Measurements from ENCODE around the gene LRRTM4.

The LRRTM4 gene

DNA sequence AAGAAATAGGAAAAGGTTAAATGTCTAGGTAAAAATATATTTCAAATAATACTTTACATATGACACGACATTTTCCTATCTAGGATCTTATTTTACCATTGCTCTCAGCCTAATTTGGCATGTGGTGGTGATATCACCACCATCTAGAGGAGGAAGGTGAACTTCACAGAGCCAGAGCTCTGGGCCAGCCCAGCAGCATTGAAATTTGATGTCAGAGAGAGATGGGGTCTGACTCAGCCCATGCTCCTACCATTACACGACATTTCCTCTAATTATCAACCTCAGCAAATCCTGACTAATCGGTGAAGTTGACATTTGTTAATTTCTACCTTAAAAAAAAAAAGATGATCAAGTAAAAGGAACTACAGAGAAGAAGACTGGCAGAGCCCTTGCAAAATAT is 42.3 kb downstream of the LRRTM4 start:
- TF ChIP-seq, protein P1, sequence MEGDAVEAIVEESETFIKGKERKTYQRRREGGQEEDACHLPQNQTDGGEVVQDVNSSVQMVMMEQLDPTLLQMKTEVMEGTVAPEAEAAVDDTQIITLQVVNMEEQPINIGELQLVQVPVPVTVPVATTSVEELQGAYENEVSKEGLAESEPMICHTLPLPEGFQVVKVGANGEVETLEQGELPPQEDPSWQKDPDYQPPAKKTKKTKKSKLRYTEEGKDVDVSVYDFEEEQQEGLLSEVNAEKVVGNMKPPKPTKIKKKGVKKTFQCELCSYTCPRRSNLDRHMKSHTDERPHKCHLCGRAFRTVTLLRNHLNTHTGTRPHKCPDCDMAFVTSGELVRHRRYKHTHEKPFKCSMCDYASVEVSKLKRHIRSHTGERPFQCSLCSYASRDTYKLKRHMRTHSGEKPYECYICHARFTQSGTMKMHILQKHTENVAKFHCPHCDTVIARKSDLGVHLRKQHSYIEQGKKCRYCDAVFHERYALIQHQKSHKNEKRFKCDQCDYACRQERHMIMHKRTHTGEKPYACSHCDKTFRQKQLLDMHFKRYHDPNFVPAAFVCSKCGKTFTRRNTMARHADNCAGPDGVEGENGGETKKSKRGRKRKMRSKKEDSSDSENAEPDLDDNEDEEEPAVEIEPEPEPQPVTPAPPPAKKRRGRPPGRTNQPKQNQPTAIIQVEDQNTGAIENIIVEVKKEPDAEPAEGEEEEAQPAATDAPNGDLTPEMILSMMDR (conservative IDR thresholded peaks at IDR 0.05; ENCODE audit: low read depth, low read length) = no peak
- DNase-seq (ENCODE audit: low read depth) = no peak
- H3K4me3 ChIP-seq (ENCODE audit: low read depth, low read length) = no peak overlapping the region

DNA sequence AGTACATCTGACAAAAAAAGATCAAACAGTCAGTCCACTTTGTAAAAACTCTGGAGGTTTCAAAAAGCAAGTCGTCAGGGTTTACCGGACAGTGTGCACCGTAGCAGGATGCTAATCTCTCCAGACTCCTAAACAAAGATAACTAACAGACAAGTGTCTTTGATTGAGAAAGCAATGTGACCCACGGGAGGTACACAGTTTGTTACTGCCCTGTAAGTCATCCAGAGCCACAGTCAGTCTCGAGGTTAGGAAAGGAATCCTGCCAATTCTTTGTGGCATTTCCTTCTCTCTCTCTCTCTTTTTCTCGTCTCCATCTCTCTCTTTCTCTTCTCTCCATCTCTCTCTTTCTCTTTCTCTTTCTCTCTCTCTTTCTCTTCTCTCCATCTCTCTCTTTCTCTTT is 42.8 kb downstream of the LRRTM4 start:
- TF ChIP-seq, protein P1 (conservative IDR thresholded peaks at IDR 0.05; ENCODE audit: low read depth, low read length) = no peak
- no peak for DNase-seq (ENCODE audit: low read depth)
- H3K4me3 ChIP-seq (ENCODE audit: low read depth, low read length) = no peak overlapping the region

DNA sequence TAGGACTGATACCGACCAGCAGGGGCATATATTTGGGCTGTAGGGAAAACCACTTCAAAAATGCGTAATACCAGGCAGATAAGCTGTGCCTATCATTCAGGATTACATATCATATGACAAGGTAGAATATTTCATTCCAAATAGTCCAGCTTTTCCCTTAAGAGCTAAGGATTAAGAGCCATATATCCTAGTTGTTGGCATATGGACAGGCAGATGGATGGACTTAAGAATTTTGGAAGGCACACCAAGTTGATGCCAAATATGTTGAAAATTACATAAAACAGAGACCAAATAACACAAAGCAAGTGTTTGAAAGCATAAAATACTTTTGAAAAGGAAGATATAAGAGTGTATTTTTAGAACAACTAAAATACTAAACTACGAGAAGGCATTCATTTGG is 52.1 kb downstream of the LRRTM4 start:
- DNase-seq (ENCODE audit: low read depth) = no peak
- no peak overlapping the region for H3K4me3 ChIP-seq (ENCODE audit: low read depth, low read length)
- TF ChIP-seq, protein P1 (conservative IDR thresholded peaks at IDR 0.05; ENCODE audit: low read depth, low read length) = no peak

DNA sequence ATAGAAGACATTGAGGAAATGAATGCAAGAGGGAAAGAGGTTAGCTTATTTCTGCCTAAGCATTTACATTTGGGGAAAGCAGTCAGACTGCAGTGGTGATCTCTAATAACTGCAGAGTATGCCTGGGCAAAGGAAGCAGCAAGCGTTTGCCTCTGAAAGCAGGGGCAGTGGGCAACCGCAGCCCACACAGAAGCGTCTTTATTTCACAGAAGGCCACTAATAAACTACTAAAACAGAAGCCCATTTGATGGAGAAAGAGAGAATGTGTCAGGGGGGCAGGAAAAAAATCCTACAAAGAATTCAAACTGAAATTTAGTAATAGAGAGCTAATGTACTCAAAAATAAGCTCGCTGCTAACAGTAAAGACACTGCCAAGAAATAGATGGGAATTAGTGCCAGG is 53.1 kb downstream of the LRRTM4 start:
- TF ChIP-seq, protein P1 (conservative IDR thresholded peaks at IDR 0.05; ENCODE audit: low read depth, low read length) = no peak
- DNase-seq (ENCODE audit: low read depth) = no peak
- H3K4me3 ChIP-seq (ENCODE audit: low read depth, low read length) = no peak overlapping the region

DNA sequence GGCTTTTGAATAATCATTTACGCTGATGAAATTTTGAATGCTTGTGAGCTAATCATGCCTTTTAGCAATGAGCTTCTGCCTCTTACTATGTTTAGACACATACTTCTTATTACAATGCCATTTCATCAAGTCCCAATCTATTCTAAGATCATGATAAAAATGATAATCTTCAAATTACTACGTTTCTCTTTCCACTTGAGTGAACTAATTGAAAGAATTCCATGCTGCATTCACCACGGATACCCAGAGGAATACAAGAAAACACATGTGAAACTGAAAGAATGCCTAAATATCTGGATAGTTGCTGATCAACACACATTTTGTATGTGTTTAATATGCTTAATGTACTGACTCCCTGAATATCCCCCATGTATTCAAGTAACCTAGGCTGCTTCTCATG is 62.3 kb downstream of the LRRTM4 start:
- no peak overlapping the region for H3K4me3 ChIP-seq (ENCODE audit: low read depth, low read length)
- TF ChIP-seq, protein P1 (conservative IDR thresholded peaks at IDR 0.05; ENCODE audit: low read depth, low read length) = no peak
- no peak for DNase-seq (ENCODE audit: low read depth)

DNA sequence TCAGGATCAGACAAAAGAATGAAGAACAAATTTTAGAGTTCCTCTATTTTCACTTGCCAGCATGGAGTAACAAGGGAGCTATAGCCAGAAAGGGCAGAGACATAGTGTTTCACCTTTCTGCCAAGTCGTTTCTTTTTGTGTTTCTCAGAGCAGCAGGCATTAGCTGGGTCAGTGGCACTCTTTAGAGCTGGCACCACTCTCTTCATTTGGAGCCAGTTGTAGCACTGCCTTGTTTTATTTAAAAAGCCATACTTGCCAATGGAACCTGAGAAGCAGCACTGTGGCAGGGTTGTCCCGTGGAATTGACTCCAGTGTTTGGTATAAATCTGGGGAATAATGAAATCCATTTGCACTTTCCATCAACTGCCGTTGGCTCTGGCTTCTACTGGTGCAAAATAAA is 64.0 kb downstream of the LRRTM4 start:
- DNase-seq (ENCODE audit: low read depth) = no peak
- no peak overlapping the region for H3K4me3 ChIP-seq (ENCODE audit: low read depth, low read length)
- TF ChIP-seq, protein P1 (conservative IDR thresholded peaks at IDR 0.05; ENCODE audit: low read depth, low read length) = no peak

DNA sequence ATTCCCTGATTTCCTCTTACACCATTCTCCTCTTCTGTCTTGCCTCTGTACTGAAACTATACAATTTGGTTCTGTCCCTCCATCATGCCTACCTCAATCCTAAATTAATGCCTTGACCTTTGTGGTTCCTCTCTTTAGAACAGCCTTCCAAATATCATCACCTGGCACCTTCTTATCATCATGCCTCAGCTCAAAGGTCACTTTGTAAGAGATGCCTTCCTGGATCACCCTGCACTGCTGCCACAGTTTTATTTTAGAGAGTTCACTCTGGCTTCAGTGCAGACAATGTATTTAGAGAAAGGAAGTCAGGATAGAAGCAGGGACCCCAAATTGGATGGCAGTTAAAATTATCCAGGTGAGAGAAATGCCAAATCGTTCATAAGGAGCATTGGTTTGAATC is 64.5 kb downstream of the LRRTM4 start:
- TF ChIP-seq, protein P1 (conservative IDR thresholded peaks at IDR 0.05; ENCODE audit: low read depth, low read length) = no peak
- no peak for DNase-seq (ENCODE audit: low read depth)
- no peak overlapping the region for H3K4me3 ChIP-seq (ENCODE audit: low read depth, low read length)
